HEK293 (cell line): ENCODE results near the gene INSL3.

Source experiments
- ELK4 ChIP-seq: IDR thresholded peaks from 2 replicates; pipeline ENCODE4 v1.6.1; 2011; ENCODE audit warnings: mild to moderate bottlenecking, low read depth, low read length, borderline replicate concordance
- KLF17 ChIP-seq: fragments of 450-650 bp; formaldehyde crosslinking; IDR thresholded peaks from 2 replicates; pipeline ENCODE4 v1.5.1; 2016; ENCODE audit warnings: missing biosample characterization, missing genetic modification characterization
- OSR2 ChIP-seq: fragments of 450-650 bp; formaldehyde crosslinking; IDR thresholded peaks from 2 replicates; pipeline ENCODE4 v1.5.1; 2016; ENCODE audit warnings: missing biosample characterization, missing genetic modification characterization
- PRDM2 ChIP-seq: fragments of 450-650 bp; formaldehyde crosslinking; IDR thresholded peaks from 2 replicates; pipeline ENCODE4 v1.5.1; 2016; ENCODE audit warnings: missing biosample characterization, missing genetic modification characterization, borderline replicate concordance
- RBAK ChIP-seq: fragments of 450-650 bp; formaldehyde crosslinking; IDR thresholded peaks from 2 replicates; pipeline ENCODE4 v1.5.1; 2016; ENCODE audit warnings: missing biosample characterization, missing genetic modification characterization
- REPIN1 ChIP-seq: fragments of 450-650 bp; formaldehyde crosslinking; IDR thresholded peaks from 2 replicates; pipeline ENCODE4 v1.5.1; 2017; ENCODE audit warnings: missing biosample characterization, missing genetic modification characterization, low read depth
- SCRT2 ChIP-seq: fragments of 450-650 bp; formaldehyde crosslinking; IDR thresholded peaks from 2 replicates; pipeline ENCODE4 v1.5.1; 2016; ENCODE audit warnings: missing biosample characterization, missing genetic modification characterization
- ZBTB11 ChIP-seq: fragments of 450-650 bp; formaldehyde crosslinking; conservative IDR thresholded peaks from 2 replicates; pipeline ENCODE4 v1.5.1; 2016; ENCODE audit warnings: low read depth, missing biosample characterization, missing genetic modification characterization
- ZBTB8A ChIP-seq: fragments of 450-650 bp; formaldehyde crosslinking; IDR thresholded peaks from 2 replicates; pipeline ENCODE4 v1.5.1; 2016; ENCODE audit warnings: missing biosample characterization, missing genetic modification characterization
- ZIC2 ChIP-seq: fragments of 450-650 bp; formaldehyde crosslinking; IDR thresholded peaks from 2 replicates; pipeline ENCODE4 v1.5.1; 2016; ENCODE audit warnings: missing biosample characterization, missing genetic modification characterization
- ZNF121 ChIP-seq: fragments of 450-650 bp; formaldehyde crosslinking; IDR thresholded peaks from 2 replicates; pipeline ENCODE4 v1.5.1; 2016; ENCODE audit warnings: missing biosample characterization, missing genetic modification characterization
- ZNF138 ChIP-seq: fragments of 450-650 bp; formaldehyde crosslinking; IDR thresholded peaks from 2 replicates; pipeline ENCODE4 v1.5.1; 2016; ENCODE audit warnings: missing biosample characterization, missing genetic modification characterization, borderline replicate concordance
- ZNF19 ChIP-seq: fragments of 450-650 bp; formaldehyde crosslinking; IDR thresholded peaks from 2 replicates; pipeline ENCODE4; 2016; ENCODE audit warnings: missing biosample characterization, missing genetic modification characterization, low read depth
- ZNF2 ChIP-seq: fragments of 450-650 bp; formaldehyde crosslinking; IDR thresholded peaks from 2 replicates; pipeline ENCODE4 v1.5.1; 2016; ENCODE audit warnings: missing biosample characterization, missing genetic modification characterization
- ZNF280C ChIP-seq: fragments of 450-650 bp; formaldehyde crosslinking; IDR thresholded peaks from 2 replicates; pipeline ENCODE4 v1.5.1; 2016; ENCODE audit warnings: missing biosample characterization, missing genetic modification characterization
- ZNF335 ChIP-seq: fragments of 450-650 bp; formaldehyde crosslinking; conservative IDR thresholded peaks from 2 replicates; pipeline ENCODE4 v1.5.1; 2016; ENCODE audit warnings: missing biosample characterization, missing genetic modification characterization
- ZNF37A ChIP-seq: fragments of 450-650 bp; IDR thresholded peaks from 2 replicates; pipeline ENCODE4 v1.5.1; 2018; ENCODE audit warnings: missing biosample characterization, missing genetic modification characterization
- ZNF423 ChIP-seq: fragments of 450-650 bp; formaldehyde crosslinking; IDR thresholded peaks from 2 replicates; pipeline ENCODE4 v1.5.1; 2016; ENCODE audit warnings: missing biosample characterization, missing genetic modification characterization
- ZNF426 ChIP-seq: fragments of 450-650 bp; formaldehyde crosslinking; IDR thresholded peaks from 2 replicates; pipeline ENCODE4 v1.5.1; 2017; ENCODE audit warnings: missing biosample characterization, missing genetic modification characterization, mild to moderate bottlenecking, inconsistent platforms, moderate library complexity
- ZNF473 ChIP-seq: fragments of 450-650 bp; formaldehyde crosslinking; IDR thresholded peaks from 2 replicates; pipeline ENCODE4 v1.5.1; 2017; ENCODE audit warnings: missing biosample characterization, missing genetic modification characterization
- ZNF555 ChIP-seq: fragments of 450-650 bp; formaldehyde crosslinking; conservative IDR thresholded peaks from 2 replicates; pipeline ENCODE4 v1.5.1; 2017; ENCODE audit warnings: missing biosample characterization, mild to moderate bottlenecking, missing genetic modification characterization, inconsistent platforms
- ZNF596 ChIP-seq: fragments of 450-650 bp; IDR thresholded peaks from 2 replicates; pipeline ENCODE4 v1.5.0; 2018; ENCODE audit warnings: missing biosample characterization, mild to moderate bottlenecking, missing genetic modification characterization, moderate library complexity
- ZNF629 ChIP-seq: fragments of 450-650 bp; formaldehyde crosslinking; IDR thresholded peaks from 2 replicates; pipeline ENCODE4 v1.5.1; 2017; ENCODE audit warnings: missing biosample characterization, missing genetic modification characterization
- ZNF664 ChIP-seq: fragments of 450-650 bp; formaldehyde crosslinking; IDR thresholded peaks from 2 replicates; pipeline ENCODE4 v1.5.1; 2016; ENCODE audit warnings: missing biosample characterization, missing genetic modification characterization
- ZNF777 ChIP-seq: fragments of 450-650 bp; formaldehyde crosslinking; IDR thresholded peaks from 2 replicates; pipeline ENCODE4 v1.5.1; 2017; ENCODE audit warnings: missing biosample characterization, missing genetic modification characterization, borderline replicate concordance
- ZNF792 ChIP-seq: fragments of 450-650 bp; formaldehyde crosslinking; IDR thresholded peaks from 2 replicates; pipeline ENCODE4 v1.5.1; 2016; ENCODE audit warnings: missing biosample characterization, missing genetic modification characterization
- ZSCAN16 ChIP-seq: fragments of 450-650 bp; formaldehyde crosslinking; IDR thresholded peaks from 2 replicates; pipeline ENCODE4 v1.5.1; 2016; ENCODE audit warnings: missing biosample characterization, missing genetic modification characterization
- ZXDB ChIP-seq: fragments of 450-650 bp; formaldehyde crosslinking; IDR thresholded peaks from 2 replicates; pipeline ENCODE4 v1.5.1; 2016; ENCODE audit warnings: missing biosample characterization, missing genetic modification characterization

The INSL3 gene

GRCh38 chr19:17766543-17767131 is 54.7 kb downstream of the INSL3 start (continued):
- no peak for TF ChIP-seq ZNF280C (tag by site-specific recombination)
- TF ChIP-seq ZNF426 (tag by site-specific recombination): no peak
- TF ChIP-seq ZNF629: 0 out of 2 replicates have a peak, but pooled peaks have one; percentile 52
- no peak; the same call in 1 of the 2 replicates for TF ChIP-seq KLF17 (tag by site-specific recombination)
- no peak for TF ChIP-seq ZNF555 (tag by site-specific recombination)
- peak; percentile 97 for TF ChIP-seq ZNF335
- no peak for TF ChIP-seq ZNF473 (tag by site-specific recombination)
- TF ChIP-seq ELK4: no peak
- TF ChIP-seq ZNF664 (tag by site-specific recombination): no peak
- no peak for TF ChIP-seq ZBTB11 (tag by site-specific recombination)
- TF ChIP-seq OSR2 (tag by site-specific recombination): no peak
- TF ChIP-seq ZXDB (tag by site-specific recombination): no peak
- TF ChIP-seq REPIN1 (tag by site-specific recombination): no peak
- TF ChIP-seq ZNF19 (tag by site-specific recombination): no peak
- no peak for TF ChIP-seq ZNF121 (tag by site-specific recombination)
- no peak for TF ChIP-seq ZNF138 (tag by site-specific recombination)
- TF ChIP-seq ZNF777: no peak
- no peak for TF ChIP-seq ZBTB8A (tag by site-specific recombination)
- peak; percentile 61; the same call in 1 of the 2 replicates for TF ChIP-seq ZNF2
- no peak for TF ChIP-seq ZSCAN16 (tag by site-specific recombination)
- TF ChIP-seq ZNF792 (tag by site-specific recombination): no peak
- TF ChIP-seq ZNF423 (tag by site-specific recombination): no peak
- TF ChIP-seq ZIC2 (tag by site-specific recombination): peak; percentile 31; the same call in 1 of the 2 replicates
- no peak for TF ChIP-seq PRDM2 (tag by site-specific recombination)
- no peak for TF ChIP-seq ZNF596 (tag by site-specific recombination)
- TF ChIP-seq RBAK (tag by site-specific recombination): no peak
- no peak for TF ChIP-seq ZNF37A (tag by site-specific recombination)
- TF ChIP-seq SCRT2 (tag by site-specific recombination): no peak
